ENCODE data around the gene NUP210L. TPM values are rescaled to one million over a fixed set of nuclear protein-coding genes. Genes with fewer than 3 reads are reported as not detected.

Gene NUP210L
- total and polyA plus RNA-seq, 8 donors: 0.18 TPM; not detected in 7

GRCh38 chr1:154178911-154179811 is 24.3 kb upstream of the NUP210L start:
- 40 to 54% (median 49%) methylated on average over 10 of the region's 10 CpGs for WGBS, 5 donors
- no peaks in the 10 kb centered on the region for H3K27me3 ChIP-seq
- intact Hi-C loops (cut with DNase I; ENCODE audit: low total_unique reads): no loop called here
- H3K36me3 ChIP-seq: peaks cover 18 to 36% (median 20%) of the 10 kb centered on the region in 4 donors
- H3K4me3 ChIP-seq: peak overlapping the region in 3 of 4 donors; percentile 5 to 99 (median 86)
- peak; percentile 51 to 82 for DNase-seq
- peak in 2 of 3 donors; percentile 79 to 82 for TF ChIP-seq POLR2AphosphoS5 (IDR thresholded peaks at IDR 0.05)
- TF ChIP-seq CTCF (IDR thresholded peaks at IDR 0.05): no peak
- TF ChIP-seq POLR2A (IDR thresholded peaks at IDR 0.05): no peak
- no peak for TF ChIP-seq EP300 (IDR thresholded peaks at IDR 0.05)
- H3K9me3 ChIP-seq: no peaks in the 10 kb centered on the region
- peaks cover 64 to 79% (median 73%) of the 10 kb centered on the region in 4 donors for H3K4me1 ChIP-seq
- peak overlapping the region; percentile 77 to 99 (median 97) for H3K27ac ChIP-seq

- H3K27me3 ChIP-seq: no peaks in the 10 kb centered on the region
- intact Hi-C loops (cut with DNase I; ENCODE audit: low total_unique reads): no loop called here
- no peak for DNase-seq
- H3K4me1 ChIP-seq: peaks cover 64 to 71% (median 69%) of the 10 kb centered on the region in 4 donors
- peak overlapping the region in 4 of 5 donors; percentile 77 to 99 (median 97) for H3K27ac ChIP-seq
- TF ChIP-seq CTCF (IDR thresholded peaks at IDR 0.05) (no peak), POLR2AphosphoS5 (IDR thresholded peaks at IDR 0.05) (no peak), EP300 (IDR thresholded peaks at IDR 0.05) (no peak), POLR2A (IDR thresholded peaks at IDR 0.05) (no peak)
- WGBS, 5 donors: 21 to 39% (median 31%) methylated on average over 2 of the region's 2 CpGs
- peak overlapping the region in 2 of 4 donors; percentile 86 to 99 for H3K4me3 ChIP-seq
- H3K9me3 ChIP-seq: no peaks in the 10 kb centered on the region
- peaks cover 30 to 48% (median 32%) of the 10 kb centered on the region in 4 donors for H3K36me3 ChIP-seq
Measured at GRCh38 chr1:154178013-154178412, 23.1 kb upstream of the NUP210L start.

- DNase-seq: peak in 1 of 2 donors; percentile 82
- Histone ChIP-seq H3K4me3 (no peak overlapping the region), H3K27ac (peak overlapping the region in 3 of 5 donors; percentile 61 to 97 (median 70)), H3K4me1 (peaks cover 56 to 61% (median 59%) of the 10 kb centered on the region in 4 donors), H3K36me3 (peaks cover 46 to 64% (median 49%) of the 10 kb centered on the region in 4 donors), H3K27me3 (no peaks in the 10 kb centered on the region), H3K9me3 (no peaks in the 10 kb centered on the region)
- intact Hi-C loops (cut with DNase I; ENCODE audit: low total_unique reads): no loop called here
- peak in 1 of 3 donors; percentile 39 for TF ChIP-seq POLR2AphosphoS5 (IDR thresholded peaks at IDR 0.05)
- no peak for TF ChIP-seq EP300 (IDR thresholded peaks at IDR 0.05)
- 28 to 39% (median 37%) methylated on average over 2 of the region's 2 CpGs for WGBS, 5 donors
Measured at GRCh38 chr1:154176337-154176736, 21.5 kb upstream of the NUP210L start.

GRCh38 chr1:154174654-154175053 is 19.8 kb upstream of the NUP210L start:
- Histone ChIP-seq H3K4me1 (peaks cover 40 to 45% (median 42%) of the 10 kb centered on the region in 4 donors), H3K9me3 (no peaks in the 10 kb centered on the region), H3K27ac (no peak overlapping the region), H3K27me3 (no peaks in the 10 kb centered on the region), H3K36me3 (peaks cover 63 to 78% (median 64%) of the 10 kb centered on the region in 4 donors), H3K4me3 (no peak overlapping the region)
- whole genome bisulfite sequencing, 5 donors: 87 to 98% (median 92%) methylated on average over 4 of the region's 4 CpGs
- intact Hi-C loops (cut with DNase I; ENCODE audit: low total_unique reads): no loop called here
- DNase-seq: no peak
- TF ChIP-seq POLR2A (IDR thresholded peaks at IDR 0.05) (no peak), CTCF (IDR thresholded peaks at IDR 0.05) (no peak), POLR2AphosphoS5 (IDR thresholded peaks at IDR 0.05) (no peak), EP300 (IDR thresholded peaks at IDR 0.05) (no peak)

All from stomach (tissue), 9 donors.